HG02938 (cell line): ENCODE results near the gene TAF4.
A peak's percentile ranks its signal among the peaks of the same experiment; 100 is the strongest.
"Not testable (repeated sequence)": the region's sequence is repeated elsewhere in the genome, so short reads cannot be mapped to it uniquely, and the experiment has no call there.

Experiments
- ATAC-seq: cut with Tn5 transposase; IDR thresholded peaks from one replicate; pipeline ENCODE4 v1.9.1; 2021; ENCODE audit warnings: mild to moderate bottlenecking, moderate library complexity; ENCODE audit not compliant: unreplicated experiment

Gene TAF4

DNA sequence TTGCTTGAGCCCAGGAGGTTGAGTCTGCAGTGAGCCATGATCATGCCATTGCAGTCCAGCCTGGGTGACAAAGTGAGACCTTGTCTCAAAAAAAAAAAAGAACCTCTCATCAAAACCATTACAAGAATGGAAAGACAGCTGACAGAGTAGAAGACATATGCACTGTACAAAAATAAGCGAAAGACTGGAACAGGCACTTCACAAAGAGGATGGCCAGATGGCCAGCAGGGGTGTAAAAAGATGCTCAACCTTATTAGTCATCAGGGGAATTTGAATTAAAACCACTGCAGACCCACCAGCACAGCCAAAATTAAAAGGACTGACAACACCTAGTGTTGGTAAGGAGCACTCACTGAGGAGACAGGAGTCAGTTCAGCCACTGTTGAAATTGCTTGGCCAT lies 13.5 kb upstream of the TAF4 start:
- no peak for ATAC-seq

DNA sequence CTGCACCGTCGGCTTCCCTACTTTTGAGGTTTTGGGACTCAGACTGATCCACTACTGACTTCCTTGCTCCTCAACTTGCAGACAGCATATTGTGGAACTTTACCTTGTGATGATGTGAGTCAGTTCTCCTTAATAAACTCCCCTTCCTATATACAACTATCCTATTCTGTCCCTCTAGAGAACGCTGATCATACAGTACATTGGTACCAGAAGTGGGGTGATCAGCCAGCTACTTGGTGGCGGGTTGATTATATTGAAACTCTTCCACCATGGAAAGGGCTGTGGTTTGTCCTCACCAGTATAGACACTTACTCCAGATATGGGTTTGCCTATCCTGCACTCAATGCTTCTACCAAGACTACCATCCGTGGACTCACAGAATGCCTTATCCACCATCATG lies 7.6 kb upstream of the TAF4 start:
- no peak for ATAC-seq

DNA sequence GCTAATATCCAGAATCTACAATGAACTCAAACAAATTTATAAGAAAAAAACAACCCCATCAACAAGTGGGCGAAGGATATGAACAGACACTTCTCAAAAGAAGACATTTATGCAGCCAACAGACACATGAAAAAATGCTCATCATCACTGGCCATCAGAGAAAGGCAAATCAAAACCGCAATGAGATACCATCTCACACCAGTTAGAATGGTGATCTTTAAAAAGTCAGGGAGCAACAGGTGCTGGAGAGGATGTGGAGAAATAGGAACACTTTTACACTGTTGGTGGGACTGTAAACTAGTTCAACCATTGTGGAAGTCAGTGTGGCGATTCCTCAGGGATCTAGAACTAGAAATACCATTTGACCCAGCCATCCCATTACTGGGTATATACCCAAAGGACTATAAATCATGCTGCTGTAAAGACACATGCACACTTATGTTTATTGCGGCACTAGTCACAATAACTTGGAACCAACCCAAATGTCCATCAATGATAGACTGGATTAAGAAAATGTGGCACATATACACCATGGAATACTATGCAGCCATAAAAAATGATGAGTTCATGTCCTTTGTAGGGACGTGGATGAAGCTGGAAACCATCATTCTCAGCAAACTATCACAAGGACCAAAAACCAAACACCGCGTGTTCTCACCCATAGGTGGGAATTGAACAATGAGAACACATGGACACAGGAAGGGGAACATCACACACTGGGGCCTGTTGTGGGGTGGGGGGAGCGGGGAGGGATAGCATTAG lies 6.2 kb upstream of the TAF4 start:
- ATAC-seq = not testable (repeated sequence)

DNA sequence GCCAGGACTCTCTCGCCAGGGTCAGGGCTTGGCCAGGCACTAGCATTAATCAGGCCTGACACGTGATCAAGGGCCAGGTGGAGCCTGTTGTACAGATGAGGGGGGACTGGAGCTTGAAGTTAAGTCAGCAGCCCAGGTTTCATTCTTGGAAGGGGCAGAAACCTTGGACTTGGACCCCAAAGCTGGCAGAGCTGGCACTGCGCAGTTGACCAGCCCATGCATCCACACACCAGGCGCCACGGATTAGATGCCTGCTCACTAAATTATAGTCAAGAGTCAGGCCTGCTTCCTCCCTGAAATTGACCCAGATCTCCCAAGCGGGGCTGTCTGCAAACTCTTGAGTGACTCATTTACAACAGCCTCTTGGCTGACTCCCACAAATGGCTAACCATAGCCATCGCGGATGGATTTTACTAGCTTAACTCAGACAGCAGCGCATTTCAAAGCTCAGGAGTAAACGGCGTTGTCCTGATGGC lies 4.1 kb upstream of the TAF4 start:
- no peak for ATAC-seq

DNA sequence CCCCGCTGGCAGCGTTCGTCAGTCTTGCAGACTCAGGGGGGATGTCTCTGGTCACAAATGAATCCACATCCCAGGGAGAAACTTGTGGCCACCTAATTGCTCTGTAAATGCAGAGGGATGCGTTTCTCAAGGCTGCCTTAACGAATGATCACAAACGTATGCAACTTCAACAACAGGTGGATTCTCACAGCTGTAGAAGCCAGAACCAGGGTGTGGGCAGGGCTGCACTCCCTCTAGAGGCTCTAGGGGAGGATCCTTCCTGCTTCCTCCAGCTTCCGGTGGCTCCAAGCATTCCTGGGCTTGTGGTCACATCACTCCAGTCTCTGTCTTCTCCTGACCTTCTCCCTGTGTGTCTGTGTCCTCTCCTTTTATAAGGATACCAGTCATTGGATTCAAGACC lies 3.3 kb upstream of the TAF4 start:
- ATAC-seq = no peak

DNA sequence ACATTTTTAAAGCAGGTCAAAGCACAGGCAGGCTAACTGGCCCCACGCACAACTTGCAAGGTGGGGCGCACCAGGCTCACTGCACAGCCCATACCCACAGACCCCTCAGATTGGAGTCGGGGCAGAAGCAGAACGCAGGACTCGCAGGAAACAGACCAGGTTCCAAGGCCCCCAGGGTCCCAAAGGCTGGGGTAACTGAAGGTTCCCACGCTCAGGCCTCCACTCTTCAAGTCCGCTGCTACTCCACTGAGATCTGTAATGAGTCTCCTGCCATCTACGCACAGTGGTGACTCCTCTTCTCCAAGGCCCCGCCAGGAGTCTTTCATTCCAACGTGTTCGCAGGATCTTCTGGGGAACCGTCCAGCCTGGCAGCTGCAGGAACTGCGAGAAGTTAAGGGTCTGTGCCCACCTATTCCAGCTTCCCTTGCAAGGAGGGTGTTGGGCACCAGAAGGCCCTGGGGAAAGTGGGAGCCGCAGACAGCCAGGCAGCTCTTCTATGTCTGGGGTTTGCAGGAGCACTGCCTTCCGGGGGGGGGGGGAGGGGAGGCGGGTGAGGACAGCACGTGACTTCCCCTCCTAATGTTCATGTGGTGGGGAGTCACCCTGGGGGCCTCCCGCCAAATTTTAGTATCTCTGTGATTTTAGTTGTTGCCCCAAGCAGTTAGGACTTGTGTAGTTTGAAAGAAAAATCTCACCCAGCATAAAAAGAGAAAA lies 2.0 kb upstream of the TAF4 start:
- ATAC-seq = no peak

DNA sequence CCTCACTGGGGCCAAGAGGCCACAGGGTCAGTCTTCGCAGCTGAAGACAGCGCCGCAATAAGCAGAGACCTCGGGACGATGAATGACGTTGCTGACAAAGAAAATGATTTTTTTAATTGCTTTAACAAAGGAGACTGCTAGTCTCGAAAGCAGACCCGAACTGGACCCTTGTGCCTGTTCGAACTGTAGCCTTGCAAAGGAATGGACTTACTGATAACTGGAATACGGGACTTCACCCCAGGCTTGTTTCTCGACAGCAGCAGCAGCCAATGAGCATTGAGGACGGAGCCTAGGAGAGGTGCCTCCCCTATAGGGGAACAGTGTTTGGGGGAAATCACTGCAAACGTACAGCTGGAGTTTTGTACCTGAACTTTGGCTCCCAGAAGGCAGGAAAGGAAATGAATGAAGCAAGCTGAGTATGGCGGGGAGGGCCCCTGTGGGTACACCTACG lies 1.3 kb upstream of the TAF4 start:
- ATAC-seq = no peak

DNA sequence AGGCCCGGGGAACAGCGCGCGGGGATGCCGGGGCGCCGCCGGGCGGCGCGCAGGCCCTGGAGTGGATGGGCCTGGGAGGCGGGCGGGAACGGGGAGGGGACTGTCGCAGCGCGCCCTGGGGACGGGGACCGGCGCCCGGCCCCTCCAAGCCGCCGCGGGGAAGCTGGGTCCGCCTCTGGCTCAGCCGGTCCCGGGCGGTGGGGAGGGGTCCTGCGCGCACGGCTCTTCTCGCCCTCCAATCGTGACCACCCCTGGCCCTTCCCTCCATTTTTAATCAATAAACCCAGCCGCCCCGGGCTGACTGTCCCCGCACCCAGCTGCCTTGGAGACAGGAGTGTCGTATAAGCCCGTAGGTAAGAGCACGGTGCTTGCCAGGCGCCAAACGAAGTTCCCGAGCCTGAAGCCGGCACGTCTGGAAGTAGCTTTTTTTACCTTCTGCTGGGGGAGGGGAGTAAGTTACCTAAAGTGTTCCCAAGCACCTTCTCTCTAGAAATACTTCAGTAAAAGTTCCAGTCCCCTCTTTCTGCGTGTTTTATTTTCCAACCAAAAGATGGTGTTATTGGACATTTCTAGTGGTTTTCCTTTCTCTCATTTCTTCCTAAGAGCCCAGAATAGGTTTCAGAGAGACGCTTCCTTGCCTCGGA lies 780 bp upstream of the TAF4 start:
- peak; percentile 30 for ATAC-seq

DNA sequence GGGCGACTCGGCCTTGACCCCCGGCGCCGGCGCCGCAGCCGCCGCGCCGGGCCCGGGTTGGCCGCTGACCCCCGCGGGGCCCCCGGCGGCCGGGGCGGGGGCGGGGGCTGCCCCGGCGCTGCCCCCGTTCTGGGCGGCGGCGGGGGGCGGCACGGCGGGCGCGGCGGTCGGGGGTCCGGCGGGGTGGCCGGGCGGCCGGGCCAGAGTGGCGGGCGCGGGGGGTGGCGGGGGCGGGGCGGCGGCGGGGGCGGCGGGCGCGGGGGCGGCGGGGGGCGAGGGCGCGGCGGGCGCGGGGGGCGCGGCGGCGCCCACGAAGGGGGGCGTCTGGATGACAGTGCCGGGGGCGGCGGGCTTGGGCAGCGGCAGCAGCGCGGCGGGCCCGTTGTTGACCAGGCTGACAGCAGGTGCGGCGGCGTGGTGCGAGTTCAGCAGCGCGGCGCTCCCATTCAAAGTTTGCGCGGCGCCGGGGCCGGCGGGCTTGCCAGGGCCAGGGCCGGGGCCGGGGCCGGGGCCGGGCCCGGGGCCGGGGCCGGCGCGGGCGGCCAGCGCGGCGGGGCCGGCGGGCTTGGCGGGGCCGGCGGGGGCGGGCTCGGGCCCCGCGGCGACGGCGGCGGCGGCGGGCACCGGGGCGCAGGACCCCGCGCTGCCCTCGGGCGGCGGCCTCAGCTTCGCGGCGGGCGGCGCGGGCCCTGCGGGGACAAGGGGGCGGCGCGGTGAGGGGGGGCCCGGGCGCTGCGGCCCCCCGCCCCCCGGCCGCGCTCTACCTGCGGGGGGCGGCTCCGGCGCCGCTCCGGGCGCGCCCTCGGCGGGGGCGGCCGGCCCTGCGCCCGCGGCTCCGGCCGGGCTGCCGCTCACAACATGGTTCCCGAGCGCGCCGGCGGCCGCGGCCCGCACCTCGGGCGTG lies 659 bp downstream of the TAF4 start:
- peak; percentile 17 for ATAC-seq

DNA sequence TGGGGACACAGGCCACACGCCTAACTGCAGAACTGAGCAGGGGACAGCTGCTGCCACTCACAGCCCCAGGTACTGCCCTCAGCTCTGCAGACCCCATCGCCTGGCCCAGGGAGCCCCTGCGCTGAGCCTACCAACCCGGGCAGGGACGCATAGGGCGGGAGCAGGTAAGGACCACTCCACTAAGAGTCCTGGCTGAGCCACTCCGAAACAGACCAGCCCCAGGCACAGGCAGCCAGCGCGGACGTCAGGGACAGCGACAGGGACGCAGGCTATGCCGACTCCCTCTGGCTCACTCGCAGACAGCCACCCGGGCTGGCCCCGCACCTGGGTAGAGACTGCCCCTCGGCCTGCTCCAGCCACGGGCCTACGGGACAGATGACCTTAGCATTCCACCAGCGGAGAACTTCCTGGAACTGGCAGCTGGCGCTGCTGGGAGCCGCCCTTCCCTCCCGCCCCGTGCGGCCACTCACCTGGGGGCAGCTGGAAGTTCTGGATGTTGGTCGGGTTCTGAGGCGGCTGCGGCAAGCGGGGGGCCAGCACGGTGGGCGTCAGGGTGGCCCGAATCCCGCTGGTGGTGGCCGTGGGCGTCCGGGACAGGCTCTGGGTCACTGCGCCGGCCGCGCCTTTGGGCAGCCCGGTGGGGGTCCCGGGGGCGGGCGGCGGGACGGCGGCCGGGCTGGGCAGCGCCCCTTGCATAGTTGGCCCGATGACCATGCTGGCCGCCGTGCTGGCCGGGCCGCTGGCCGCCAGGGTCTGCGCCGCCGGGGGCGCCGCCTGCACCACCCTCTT lies 1.5 kb downstream of the TAF4 start:
- ATAC-seq = no peak

DNA sequence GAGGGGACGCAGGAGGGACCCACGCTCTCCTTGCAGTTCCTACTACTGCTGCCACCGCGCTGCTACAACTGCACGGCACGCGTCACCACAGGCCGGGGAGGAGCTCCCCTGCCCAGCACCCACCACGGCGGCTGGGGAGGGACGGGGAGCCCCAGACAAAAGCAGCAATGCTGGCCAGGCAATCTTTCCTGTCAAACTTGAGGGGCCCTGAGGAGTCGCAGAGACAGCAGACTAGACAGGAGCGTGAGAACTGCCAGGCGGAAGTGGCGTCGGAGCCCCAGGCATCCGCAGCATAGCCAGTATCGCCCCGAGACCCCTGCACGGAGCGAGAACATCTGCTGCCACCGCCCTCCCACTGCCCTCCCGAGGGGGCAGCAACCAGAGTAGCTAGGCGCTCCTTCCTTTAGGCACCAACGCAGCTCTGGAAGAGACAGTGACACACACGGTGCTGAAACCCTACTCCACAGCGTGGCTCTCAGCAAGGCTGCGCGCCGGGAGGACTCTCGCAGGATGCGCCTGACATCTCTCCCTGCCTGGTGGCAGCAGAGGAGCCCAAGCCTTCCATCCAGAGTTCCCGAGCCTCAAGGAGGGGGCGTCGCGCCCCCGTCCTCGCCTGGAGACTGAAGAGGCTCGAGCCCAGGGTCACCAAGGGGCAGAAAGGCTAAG lies 2.2 kb downstream of the TAF4 start:
- ATAC-seq = no peak

DNA sequence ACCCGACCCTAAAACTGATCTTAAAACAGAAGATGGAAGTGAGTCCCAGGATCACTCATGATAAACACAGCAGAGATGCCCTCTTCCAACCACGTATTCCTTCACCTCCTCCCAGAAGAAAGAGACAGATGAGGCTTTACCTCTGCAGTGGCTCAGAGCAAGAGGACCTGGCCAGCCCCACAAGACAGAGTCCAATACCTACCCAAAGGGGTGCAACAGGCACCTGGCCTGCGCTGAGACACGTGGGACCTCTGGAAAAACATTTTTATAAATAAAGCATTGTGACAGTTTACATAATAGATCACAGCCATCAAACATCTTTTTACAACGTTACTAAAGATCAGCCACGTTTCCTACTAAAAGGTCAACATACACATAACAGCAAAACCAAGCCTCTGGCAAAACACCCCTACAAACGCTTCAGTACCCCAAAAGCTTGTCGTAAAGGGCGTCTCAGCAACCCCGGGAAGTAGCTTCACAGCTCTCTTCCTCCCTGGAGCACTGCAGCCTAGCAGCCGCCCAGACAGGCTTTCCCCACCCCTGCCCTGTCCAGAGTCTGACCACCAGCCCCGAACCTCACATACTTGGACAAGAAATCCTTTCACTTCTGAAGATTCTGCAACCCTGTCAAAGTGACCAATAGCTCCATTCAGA lies 2.9 kb downstream of the TAF4 start:
- ATAC-seq = no peak

DNA sequence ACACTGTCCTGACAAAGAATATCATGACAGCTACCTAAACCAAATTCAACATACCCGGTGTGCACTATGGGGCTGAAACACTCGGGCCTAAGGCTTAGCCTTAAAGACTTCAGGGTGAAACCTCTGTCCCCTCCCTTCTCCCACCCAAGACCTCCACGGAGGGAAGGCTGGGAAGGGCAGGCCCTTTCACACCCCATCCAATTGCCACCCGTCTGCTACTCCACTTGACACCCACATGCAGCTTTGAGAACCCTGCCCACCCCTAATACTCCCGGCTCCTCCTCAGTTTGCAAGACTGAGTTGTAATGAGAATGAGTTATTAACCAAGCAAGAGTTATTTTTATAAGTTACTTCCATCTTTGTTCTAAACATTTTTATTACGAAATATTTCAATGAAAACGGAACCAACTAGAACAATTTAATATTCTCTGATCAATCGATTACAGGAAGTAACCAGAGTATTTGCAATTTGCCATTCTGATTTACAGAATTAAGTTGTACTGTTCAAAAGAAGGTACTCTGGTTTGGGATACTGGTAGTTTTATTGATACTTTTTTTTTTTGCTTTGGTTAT lies 3.7 kb downstream of the TAF4 start:
- ATAC-seq = no peak

DNA sequence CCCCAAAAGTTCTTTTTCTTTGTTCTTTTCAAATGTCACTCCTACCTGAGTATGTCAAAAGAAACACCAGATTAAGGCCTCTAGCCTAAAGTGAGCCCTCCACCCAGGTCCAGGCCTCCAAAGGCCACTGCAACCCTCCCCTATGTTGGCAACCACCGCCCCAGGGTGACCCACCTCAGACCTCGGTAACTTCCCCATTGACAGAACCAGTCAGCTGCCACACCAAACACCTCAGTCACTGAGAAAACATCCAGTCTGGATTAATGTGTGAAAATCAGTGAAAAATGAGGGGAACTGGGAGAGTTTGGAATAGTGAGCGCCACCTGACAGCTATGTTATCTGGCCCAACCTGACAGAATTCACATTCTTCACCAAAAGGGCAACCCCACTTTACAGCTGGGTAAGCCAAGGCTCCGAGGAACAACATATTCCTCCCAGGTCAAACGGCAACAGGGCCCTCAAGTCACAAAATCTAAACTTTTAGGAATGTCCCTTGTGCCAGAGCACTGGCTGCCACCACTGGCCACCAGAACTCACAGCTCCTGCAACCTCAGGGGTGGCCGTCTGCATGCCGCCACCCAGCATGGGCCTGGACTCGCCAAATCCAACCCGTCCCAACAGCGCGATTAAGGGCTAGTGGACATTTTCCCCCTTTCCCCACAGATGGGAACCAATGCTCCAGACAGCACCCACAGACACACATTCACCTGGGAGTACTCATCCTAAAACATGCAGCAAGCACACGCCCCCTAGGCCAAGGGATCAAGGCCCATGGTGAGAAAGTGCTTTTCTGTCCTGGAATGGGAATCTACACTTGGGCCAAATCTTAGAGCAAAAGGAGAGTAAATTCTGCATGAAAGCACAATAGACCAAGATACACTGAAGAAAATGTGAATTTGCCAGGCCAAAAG lies 4.8 kb downstream of the TAF4 start:
- ATAC-seq = no peak

DNA sequence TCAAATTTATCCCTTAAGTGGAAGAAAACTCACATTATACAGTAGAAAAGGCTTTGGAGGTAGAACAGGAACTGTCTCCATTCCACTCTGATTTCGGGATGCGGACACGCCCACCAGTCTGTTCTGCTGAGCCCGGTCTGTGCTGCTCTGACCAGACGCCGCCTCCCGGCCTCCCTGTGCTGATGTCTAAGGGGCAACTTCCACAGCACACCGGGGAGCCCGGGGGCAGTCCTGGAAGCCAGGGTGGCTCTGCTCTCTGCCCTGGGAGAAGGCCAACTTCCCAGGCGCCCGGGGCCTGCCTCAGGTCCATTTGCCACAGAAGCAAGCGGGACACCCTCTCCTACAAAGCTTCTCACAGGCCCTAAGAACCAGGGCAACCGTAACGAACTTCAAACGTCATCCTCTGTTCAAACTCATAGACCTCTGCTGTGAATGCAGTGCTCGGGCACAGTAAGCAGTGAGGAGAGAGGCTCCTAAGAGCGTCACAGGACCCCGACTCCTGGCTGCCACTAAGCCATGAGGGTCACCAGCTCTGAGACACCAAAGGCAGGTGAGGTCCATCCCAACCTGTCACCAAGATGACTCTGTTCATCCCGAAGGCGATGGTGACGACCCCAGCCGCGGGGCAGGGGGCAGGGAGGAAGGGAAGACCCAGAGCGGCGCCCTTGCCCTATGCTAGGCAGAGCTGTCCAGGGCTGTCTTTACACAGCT lies 5.6 kb downstream of the TAF4 start:
- ATAC-seq = no peak

DNA sequence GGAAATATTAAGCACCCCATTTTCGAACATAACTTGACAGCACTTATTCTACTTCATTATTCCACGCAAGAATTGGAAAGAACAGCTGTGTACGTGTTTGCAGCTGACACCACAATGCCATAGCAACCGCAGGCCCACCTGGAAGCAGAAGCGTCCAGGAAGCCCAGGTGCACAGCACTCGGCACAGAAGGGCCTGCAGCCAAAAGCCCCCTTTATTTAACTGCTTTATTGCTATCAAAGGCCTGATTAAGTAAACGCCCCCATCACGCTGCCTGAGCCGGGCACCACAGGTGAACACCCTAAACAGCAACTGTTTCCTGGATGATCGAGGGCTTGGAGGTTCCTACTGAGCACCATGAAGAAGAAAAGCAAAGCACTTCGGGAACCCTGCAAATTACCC lies 6.3 kb downstream of the TAF4 start:
- ATAC-seq = no peak

DNA sequence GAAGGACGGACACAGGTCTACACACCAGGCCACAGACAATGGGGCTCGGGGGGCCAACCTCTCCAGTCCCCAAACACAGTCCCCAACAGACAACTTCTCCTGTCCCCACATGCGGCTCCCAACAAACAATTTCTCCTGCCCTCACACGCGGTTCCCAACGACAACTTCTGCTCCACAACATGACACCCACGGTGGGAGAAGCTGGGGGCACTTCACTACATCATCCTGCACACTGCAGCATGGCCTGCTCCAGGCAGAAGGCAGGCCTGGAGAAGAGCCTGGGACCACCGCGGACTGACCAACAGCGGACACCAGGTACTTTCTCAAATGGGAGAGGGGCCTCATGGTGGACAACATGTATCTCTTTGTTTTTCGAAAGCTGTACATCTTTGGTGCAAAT lies 6.7 kb downstream of the TAF4 start:
- no peak for ATAC-seq
